DND-41 (cell line): ENCODE data around the gene IL12B.

Experiments
- CTCF ChIP-seq: IDR thresholded peaks from 2 replicates; pipeline ENCODE4 v1.5.1; 2012; ENCODE audit warnings: borderline replicate concordance, low read length, moderate library complexity, mild to moderate bottlenecking; ENCODE audit not compliant: poor library complexity, severe bottlenecking; ENCODE audit errors: extremely low read depth
- EZH2 ChIP-seq: IDR thresholded peaks from 3 replicates; pipeline ENCODE4 v1.6.1; 2012; ENCODE audit warnings: borderline replicate concordance, low read depth, mild to moderate bottlenecking, moderate library complexity, low read length, inconsistent platforms; ENCODE audit not compliant: severe bottlenecking

- TF ChIP-seq CTCF (no peak), EZH2 (no peak)
Observed at GRCh38 chr5:159340511-159340910, 10.2 kb upstream of the IL12B start.
